SU-DHL-6 (cell line): ENCODE results near the gene MAP3K12.

Experiments used
- H2AFZ ChIP-seq: fragments of 200-600 bp; sonication (generic); 2 replicates; pipeline ENCODE4 v1.6.1; 2014; ENCODE audit warnings: low read depth, mild to moderate bottlenecking, moderate library complexity, mixed read lengths, antibody characterized with exemption, low read length; ENCODE audit not compliant: severe bottlenecking
- H3F3A ChIP-seq: fragments of 200-600 bp; shearing (Covaris generic); 2 replicates; pipeline ENCODE4 v1.6.0; 2016; ENCODE audit warnings: antibody characterized with exemption, mild to moderate bottlenecking; ENCODE audit not compliant: insufficient read depth
- H3K27ac ChIP-seq: fragments of 200-600 bp; sonication (generic); 2 replicates; pipeline ENCODE4 v1.5.1; 2016; ENCODE audit warnings: low read depth, mild to moderate bottlenecking, low read length, moderate library complexity, mixed read lengths
- H3K27me3 ChIP-seq: fragments of 200-600 bp; sonication (generic), shearing (Covaris generic); 2 replicates; pipeline ENCODE4 v1.6.0; 2014; ENCODE audit warnings: mild to moderate bottlenecking, low read length
- H3K36me3 ChIP-seq: fragments of 200-600 bp; sonication (generic); 2 replicates; pipeline ENCODE4 v1.6.1; 2014; ENCODE audit warnings: mild to moderate bottlenecking, low read length, mixed read lengths
- H3K4me2 ChIP-seq: fragments of 300-600, 200-600 bp; shearing (Covaris generic), sonication (generic); 2 replicates; pipeline ENCODE4 v1.6.0; 2014; ENCODE audit warnings: low read length, low read depth, mild to moderate bottlenecking; ENCODE audit not compliant: poor library complexity, severe bottlenecking
- H3K4me3 ChIP-seq: fragments of 200-600 bp; sonication (generic); 2 replicates; pipeline ENCODE4 v1.5.1; 2014; ENCODE audit warnings: antibody characterized with exemption, low read length, mild to moderate bottlenecking, mixed read lengths; ENCODE audit not compliant: insufficient read depth, poor library complexity, severe bottlenecking
- H3K79me2 ChIP-seq: fragments of 200-600 bp; sonication (generic); 2 replicates; pipeline ENCODE4 v1.6.1; 2014; ENCODE audit warnings: mild to moderate bottlenecking, low read length, moderate library complexity; ENCODE audit not compliant: insufficient read depth
- H3K9ac ChIP-seq: fragments of 200-600 bp; sonication (generic); 2 replicates; pipeline ENCODE4 v1.7.0; 2014; ENCODE audit warnings: mild to moderate bottlenecking, low read length
- H3K9me2 ChIP-seq: fragments of 200-600 bp; sonication (generic); replicated peaks from 2 replicates; pipeline ENCODE4 v1.6.1; 2014; ENCODE audit warnings: low read length; ENCODE audit not compliant: insufficient read depth
- H3K9me3 ChIP-seq: fragments of 200-600 bp; sonication (generic); 2 replicates; pipeline ENCODE4 v1.6.1; 2014; ENCODE audit warnings: low read length, mixed read lengths; ENCODE audit not compliant: insufficient read depth
- H4K20me1 ChIP-seq: fragments of 200-600 bp; sonication (generic); 2 replicates; pipeline ENCODE4 v1.6.1; 2014; ENCODE audit warnings: low read depth, mild to moderate bottlenecking, antibody characterized with exemption, low read length, moderate library complexity, mixed read lengths
- EZH2phosphoT487 ChIP-seq: fragments of 200-600 bp; sonication (generic), shearing (Covaris generic); conservative IDR thresholded peaks from 2 replicates; pipeline ENCODE4 v1.6.1; 2018; ENCODE audit warnings: mild to moderate bottlenecking, antibody characterized with exemption, low read length, moderate library complexity, mixed read lengths
- TF ChIP-seq, protein P1 (sequence below): fragments of 200-600 bp; sonication (generic); IDR thresholded peaks from one replicate; pipeline ENCODE4 v1.5.1; 2017; ENCODE audit warnings: antibody characterized with exemption, mild to moderate bottlenecking, low read length, moderate library complexity; ENCODE audit not compliant: insufficient read depth, poor library complexity, severe bottlenecking

The MAP3K12 gene

DNA sequence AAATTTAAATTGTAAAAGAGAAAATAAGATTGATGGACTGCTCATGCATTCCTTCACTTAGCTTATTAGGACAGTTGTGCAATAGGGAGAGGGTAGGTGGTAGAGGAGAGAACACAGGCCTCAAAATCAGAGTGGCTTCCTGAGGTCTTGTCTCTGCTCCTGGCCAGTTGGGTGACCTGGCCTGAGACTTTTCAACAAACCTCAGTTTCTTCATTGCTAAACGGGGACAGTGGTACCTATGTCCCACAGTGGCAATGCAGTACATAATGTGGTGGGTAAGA lies 2.6 kb downstream of the MAP3K12 start:
- Histone ChIP-seq H3K4me2 (no peak overlapping the region), H2AFZ (no peak overlapping the region), H3K9me3 (no peaks in the 10 kb centered on the region), H3K4me3 (no peak overlapping the region), H3K27me3 (no peaks in the 10 kb centered on the region), H3K9me2 (no peaks in the 10 kb centered on the region), H3F3A (peaks cover 11% of the 10 kb centered on the region), H3K27ac (no peak overlapping the region), H3K9ac (no peak overlapping the region), H4K20me1 (no peaks in the 10 kb centered on the region), H3K79me2 (peaks cover 3% of the 10 kb centered on the region; the same call in 1 of the 2 replicates), H3K36me3 (no peaks in the 10 kb centered on the region)
- TF ChIP-seq EZH2phosphoT487: no peak
- TF ChIP-seq, protein P1, sequence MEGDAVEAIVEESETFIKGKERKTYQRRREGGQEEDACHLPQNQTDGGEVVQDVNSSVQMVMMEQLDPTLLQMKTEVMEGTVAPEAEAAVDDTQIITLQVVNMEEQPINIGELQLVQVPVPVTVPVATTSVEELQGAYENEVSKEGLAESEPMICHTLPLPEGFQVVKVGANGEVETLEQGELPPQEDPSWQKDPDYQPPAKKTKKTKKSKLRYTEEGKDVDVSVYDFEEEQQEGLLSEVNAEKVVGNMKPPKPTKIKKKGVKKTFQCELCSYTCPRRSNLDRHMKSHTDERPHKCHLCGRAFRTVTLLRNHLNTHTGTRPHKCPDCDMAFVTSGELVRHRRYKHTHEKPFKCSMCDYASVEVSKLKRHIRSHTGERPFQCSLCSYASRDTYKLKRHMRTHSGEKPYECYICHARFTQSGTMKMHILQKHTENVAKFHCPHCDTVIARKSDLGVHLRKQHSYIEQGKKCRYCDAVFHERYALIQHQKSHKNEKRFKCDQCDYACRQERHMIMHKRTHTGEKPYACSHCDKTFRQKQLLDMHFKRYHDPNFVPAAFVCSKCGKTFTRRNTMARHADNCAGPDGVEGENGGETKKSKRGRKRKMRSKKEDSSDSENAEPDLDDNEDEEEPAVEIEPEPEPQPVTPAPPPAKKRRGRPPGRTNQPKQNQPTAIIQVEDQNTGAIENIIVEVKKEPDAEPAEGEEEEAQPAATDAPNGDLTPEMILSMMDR: no peak

DNA sequence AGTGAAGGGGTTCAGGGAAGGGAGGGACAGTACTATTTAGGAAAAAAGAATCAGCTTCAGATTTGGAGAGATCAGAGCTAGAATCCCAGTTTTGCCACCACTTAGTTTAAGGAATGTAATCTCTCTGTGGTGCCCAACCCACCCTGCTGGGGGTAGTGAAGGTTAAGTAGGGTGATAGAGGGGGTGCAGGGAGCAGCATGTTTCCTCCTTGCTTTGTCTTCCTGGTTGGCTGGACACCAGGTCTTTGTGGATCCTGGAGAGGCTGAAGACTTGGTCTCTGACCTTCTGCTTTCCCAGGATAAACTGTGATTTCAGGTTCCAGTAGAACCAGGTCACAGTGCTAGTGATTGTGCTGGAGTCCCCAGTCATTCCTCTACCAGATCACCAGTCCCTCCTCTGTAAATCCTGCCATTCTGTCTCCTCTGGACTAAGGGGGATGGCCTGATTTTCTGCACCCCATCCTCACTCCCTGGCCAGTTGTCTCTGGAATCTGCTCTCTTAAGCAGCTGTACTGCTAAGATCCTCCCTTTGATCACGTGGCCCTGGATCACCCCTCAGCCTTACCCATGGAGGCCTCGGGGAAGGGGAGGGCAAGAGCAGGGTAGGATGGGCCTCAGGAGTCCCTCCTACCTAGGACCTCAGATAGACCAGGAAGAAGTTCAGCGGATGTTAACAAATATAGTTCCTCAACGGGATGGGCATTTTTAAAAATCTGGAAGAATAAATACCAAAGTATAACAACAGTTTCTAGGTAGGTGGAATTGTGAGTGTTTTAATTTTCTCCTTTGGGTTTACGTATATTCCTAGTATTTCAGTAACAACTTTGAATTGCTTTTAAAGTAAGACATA lies 3.1 kb downstream of the MAP3K12 start:
- H3K4me2 ChIP-seq: no peak overlapping the region
- H3K27ac ChIP-seq: no peak overlapping the region
- no peak overlapping the region for H3K4me3 ChIP-seq
- H2AFZ ChIP-seq: no peak overlapping the region
- H3K27me3 ChIP-seq: no peaks in the 10 kb centered on the region
- H3K36me3 ChIP-seq: no peaks in the 10 kb centered on the region
- H3K79me2 ChIP-seq: no peaks in the 10 kb centered on the region
- H3K9ac ChIP-seq: no peak overlapping the region
- no peak for TF ChIP-seq EZH2phosphoT487
- TF ChIP-seq, protein P1: no peak
- H4K20me1 ChIP-seq: no peaks in the 10 kb centered on the region
- peaks cover 11% of the 10 kb centered on the region for H3F3A ChIP-seq
- H3K9me2 ChIP-seq: no peaks in the 10 kb centered on the region
- no peaks in the 10 kb centered on the region for H3K9me3 ChIP-seq

DNA sequence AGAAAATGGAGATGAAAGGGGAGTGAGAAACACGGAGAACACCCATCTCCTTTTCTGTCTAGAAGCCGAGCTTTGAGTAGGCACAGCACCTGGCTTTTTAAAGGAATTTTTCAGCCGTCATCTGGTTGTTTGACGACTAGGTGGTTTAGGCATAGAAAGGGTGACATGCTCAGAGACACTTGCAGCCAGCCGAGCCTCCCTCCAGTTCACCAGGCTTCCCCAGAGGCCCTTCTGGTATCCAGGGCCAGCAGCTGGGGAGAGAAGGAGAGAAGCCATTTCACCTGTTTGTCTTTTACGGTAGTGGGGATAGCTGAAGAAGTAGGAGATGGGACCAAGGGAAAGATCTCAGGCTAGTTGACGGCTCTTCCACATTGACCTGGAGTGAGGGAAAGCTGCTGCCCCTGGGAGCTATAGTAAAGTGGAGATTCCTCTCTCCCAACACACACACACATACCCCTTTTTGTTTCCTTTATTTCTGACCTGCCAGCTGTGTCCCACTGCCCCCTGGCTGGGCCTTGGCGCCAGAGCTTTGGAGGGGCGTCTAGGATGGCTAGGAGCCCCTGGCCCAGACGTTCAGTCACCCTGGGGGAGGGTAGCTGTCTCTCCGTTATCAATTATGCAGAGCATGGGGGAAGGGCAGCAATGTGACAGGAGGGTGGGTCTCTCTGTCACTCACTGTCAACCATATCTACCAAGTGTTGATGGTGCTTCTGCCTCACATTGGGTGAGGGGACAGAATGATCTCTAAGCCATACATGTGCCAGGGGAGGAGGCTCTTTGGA lies 5.5 kb downstream of the MAP3K12 start:
- no peaks in the 10 kb centered on the region for H3K36me3 ChIP-seq
- H3K79me2 ChIP-seq: no peaks in the 10 kb centered on the region
- H3K27ac ChIP-seq: no peak overlapping the region
- H2AFZ ChIP-seq: peak overlapping the region; percentile 45
- H3K9me3 ChIP-seq: no peaks in the 10 kb centered on the region
- no peaks in the 10 kb centered on the region for H3K27me3 ChIP-seq
- H3F3A ChIP-seq: peaks cover 4% of the 10 kb centered on the region; the same call in 1 of the 2 replicates
- no peaks in the 10 kb centered on the region for H3K9me2 ChIP-seq
- H4K20me1 ChIP-seq: no peaks in the 10 kb centered on the region
- peak overlapping the region; percentile 59 for H3K9ac ChIP-seq
- peak overlapping the region; percentile 56 for H3K4me3 ChIP-seq
- H3K4me2 ChIP-seq: peak overlapping the region; percentile 69
- no peak for TF ChIP-seq EZH2phosphoT487
- TF ChIP-seq, protein P1: no peak
